ENCODE results near the gene PRMT5.
"Not testable (repeated sequence)": the region's sequence is repeated elsewhere in the genome, so short reads cannot be mapped to it uniquely, and the experiment has no call there.

Gene PRMT5

GRCh38 chr14:22929104-22929960 lies at the start of gene PRMT5:
PRMT5 (minus strand) TSS chr14:22929376; CDS start chr14:22929361, 15 bp downstream.
- peak; percentile 99 for DNase-seq

GRCh38 chr14:22978487-22978837 lies 49.3 kb upstream of the PRMT5 start:
- DNase-seq, result no peak

- no peak for DNase-seq
Measured at GRCh38 chr14:22977684-22978486, 48.7 kb upstream of the PRMT5 start.

DNA sequence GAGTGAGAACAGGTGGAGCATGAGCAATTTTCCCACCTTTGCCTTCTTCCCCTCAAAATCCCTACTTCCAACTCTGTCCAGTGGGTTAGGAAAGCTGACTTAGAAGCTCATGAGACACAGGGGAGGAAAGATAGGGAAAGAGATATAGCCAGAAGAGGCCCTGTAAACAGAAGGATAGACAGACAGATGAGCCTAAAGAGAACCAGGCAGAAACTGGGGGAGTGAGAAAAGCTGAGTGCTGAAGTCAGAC lies 48.2 kb upstream of the PRMT5 start:
- DNase-seq, result no peak

- DNase-seq, result no peak
Measured at GRCh38 chr14:22976620-22977433, 47.7 kb upstream of the PRMT5 start.

- no peak for DNase-seq
Measured at GRCh38 chr14:22974530-22975313, 45.5 kb upstream of the PRMT5 start.

- DNase-seq, result peak; percentile 42
Measured at GRCh38 chr14:22973217-22974032, 44.2 kb upstream of the PRMT5 start.

DNA sequence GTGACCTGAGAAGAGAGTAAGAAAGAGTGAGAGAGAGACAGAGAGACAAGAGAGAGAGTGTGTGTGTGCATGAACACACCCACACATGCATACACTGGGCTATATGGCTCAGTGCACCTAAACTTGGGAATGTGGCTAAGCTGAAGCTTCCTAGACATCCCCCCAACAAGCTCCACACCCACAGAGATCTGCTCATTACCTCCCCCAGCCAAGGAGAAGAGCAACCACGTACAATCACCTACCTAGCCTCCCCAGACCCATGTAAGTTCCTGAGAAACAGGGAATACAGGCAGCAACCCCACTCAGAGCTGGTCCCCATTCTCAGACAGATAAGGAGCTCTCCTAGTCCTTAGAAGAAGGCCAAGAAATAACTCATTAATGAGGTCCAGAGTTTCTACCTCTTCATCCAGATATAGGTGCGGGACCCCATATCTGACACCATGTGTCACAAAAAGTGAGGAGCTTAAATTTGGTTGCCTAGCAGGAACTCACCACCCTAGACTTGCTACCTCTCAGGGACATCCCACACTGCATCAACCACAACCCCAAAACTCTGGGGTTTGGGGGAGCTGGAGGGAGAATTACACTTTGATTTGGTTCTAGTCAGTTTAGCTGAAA lies 43.2 kb upstream of the PRMT5 start:
- no peak for DNase-seq

GRCh38 chr14:22971152-22971551 lies 42.0 kb upstream of the PRMT5 start:
- DNase-seq, result no peak

- DNase-seq, result no peak
Measured at GRCh38 chr14:22966783-22967269, 37.6 kb upstream of the PRMT5 start.

DNA sequence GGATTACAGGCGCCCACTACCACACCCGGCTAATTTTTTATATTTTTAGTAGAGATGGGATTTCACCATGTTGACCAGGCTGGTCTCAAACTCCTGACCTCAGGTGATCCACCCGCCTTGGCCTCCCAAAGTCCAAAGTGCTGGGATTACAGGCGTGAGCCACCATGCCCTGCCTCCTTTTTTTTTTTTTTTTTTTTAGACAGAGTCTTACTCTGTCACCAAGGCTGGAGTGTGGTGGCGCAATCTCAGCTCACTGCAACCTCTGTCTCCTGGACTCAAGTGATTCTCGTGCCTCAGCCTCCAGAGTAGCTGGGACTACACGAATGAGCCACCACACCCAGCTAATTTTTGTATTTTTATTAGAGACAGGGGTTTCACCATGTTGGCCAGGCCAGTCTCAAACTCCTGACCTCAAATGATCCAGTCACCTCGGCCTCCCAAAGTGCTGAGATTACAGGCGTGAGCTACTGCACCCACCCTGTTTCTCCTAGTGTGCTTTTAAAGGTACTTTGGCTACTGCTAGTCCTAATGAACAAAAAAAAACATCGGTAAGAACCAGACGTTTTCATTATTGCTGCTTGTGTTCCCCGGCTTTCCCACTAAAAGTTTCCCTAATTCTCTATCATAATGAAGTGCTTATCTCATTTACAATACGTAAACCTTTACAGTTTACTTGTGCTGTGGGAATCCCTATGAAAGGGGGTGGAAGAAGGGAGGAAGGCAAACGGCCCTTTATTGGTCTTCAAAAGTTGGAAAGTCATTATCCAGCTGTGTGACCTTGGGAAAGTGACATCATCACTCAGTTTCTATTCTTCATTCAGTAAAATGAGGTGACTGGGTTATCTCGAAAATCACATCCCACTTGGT lies 37.0 kb upstream of the PRMT5 start:
- DNase-seq, result not testable (repeated sequence)

DNA sequence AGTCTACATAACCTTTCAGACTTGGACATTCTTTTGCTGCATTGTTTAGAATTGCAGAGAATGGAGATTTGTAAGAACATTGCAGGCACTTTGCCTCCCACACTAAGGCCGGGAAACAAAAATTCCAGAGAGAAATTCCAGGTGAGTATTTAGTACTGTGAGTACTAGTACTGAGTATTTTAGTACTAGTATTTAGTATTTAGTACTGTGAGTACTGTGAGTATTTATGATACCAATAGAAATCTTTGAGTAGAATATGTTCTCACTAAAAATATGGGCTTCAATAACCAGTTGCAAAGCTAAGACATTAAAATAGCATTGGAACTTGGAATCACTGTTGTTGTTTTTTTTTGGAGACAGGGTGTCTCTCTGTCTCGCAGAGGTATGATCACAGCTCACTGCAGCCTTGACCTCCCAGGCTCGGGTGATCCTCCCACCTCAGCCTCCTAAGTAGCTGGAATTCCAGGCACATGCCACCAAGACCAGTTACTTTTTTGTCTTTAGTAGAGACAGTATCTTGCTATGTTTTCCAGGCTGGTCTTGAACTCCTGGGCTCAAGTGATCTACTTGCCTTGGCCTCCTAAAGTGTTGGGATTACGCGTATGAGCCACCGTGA lies 33.0 kb upstream of the PRMT5 start:
- DNase-seq, result no peak

DNA sequence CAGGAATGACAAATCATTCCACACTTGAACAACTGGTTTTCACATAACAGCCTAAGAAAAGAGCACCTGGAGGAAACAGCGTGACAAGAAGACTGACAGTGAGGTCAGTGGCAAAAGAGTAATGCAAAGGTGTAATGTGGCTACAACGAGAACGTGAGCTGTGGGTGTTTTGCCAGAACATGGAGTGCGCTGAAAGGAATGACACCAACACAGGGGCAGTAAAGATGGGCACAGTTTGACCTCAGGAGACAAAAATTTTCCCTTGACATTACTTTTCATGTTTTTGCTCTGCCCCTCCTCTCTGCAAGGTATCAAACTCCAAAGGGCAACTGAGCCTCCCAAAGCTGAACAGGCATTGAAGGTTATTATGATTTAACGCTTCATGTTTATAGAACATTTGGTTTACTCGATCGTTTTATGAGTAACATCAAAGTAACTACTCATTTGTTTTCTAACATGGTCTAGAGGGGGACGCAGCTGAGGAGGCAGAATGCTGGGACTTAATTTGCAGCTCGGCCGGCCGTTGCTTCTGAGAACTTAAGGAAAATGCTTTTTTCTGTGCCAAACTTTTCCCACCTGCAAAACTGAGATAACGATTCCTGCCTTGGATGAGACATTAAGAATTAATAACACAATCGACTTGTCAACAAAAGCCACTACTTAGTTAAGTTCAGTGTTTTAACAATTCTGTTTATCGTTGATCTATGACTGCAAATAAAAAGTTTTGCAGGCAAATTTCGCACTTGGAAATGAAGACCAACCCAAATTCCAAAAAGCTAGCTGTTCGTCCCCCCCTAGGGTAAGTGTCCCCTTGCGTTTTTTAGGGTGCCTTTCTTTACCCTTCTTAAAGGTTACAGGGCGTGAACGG lies 26.8 kb upstream of the PRMT5 start:
- no peak for DNase-seq

DNA sequence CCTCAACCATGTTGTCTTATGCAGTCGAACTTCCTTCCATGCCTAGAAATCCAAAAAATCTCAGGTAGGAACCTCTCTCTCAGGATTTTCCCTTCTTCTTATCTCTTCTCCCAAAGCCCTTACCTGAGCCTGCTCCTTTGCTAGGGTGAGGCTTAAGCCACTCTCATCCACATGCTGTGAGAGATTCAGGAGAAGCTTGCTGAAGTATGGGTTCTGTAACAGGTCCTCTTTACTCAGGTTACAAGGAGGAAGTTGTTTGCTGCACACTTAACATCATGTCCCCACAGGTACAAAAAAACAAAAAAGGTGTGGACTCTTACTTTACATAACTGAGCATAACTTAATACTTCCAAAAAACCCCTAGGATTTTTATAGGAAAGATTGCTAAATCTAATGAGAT lies 23.2 kb upstream of the PRMT5 start:
- DNase-seq, result no peak

- DNase-seq, result not testable (repeated sequence)
Measured at GRCh38 chr14:22951795-22952194, 22.6 kb upstream of the PRMT5 start.

- DNase-seq, result no peak
Measured at GRCh38 chr14:22945642-22946041, 16.5 kb upstream of the PRMT5 start.

DNA sequence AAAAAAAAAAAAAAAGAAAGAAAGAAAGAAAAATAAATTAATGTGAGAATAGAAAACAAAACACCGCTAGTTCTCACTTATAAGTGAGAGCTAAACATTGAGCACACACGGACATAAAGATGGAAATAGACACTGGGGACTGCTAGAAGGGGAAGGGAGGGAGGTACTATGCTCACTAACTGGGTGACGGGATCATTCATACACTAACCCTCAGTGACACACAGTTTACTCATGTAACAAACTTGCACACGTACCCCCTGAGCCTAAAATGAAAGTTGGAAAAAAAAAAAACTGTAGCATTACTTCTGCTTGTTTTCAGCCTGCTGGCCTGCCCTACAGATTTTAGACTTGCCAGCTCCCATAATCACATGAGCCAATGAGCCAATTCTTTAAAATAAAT lies 10.5 kb upstream of the PRMT5 start:
- no peak for DNase-seq

DNA sequence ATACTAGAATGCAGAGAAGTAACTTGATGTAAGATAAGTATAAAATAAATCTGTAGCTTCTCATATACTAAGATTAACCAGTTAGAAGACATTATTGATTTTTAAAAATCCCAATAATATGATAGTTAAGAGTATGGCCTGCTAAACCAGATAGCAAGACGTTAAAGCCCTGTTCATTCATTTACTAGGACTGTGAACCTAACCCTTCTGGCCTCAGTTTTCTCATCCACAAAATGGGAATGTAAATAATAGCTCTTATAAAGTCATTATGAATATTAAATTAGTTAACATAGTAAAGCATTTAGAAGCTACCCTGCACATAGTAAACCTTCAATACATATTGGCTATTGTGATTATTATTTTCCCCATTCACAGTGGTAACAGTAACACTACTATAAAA lies 6.0 kb upstream of the PRMT5 start:
- DNase-seq, result no peak

GRCh38 chr14:22932146-22932545 lies 3.0 kb upstream of the PRMT5 start:
- no peak for DNase-seq
